Measurements from ENCODE around the gene TACC2. TPM values are rescaled to one million over a fixed set of nuclear protein-coding genes. Genes with fewer than 3 reads are reported as not detected.

Gene TACC2
- total RNA-seq, 4 donors from 2014 or later, result 191 to 400 (median 261) TPM

GRCh38 chr10:122184254-122184653 lies 195.3 kb downstream of the TACC2 start:
- H3K4me3 ChIP-seq (ENCODE audit: low read depth, poor library complexity, severe bottlenecking), result no peak overlapping the region
- 60 to 64% methylated on average over 6 of the region's 6 CpGs for WGBS, 2 donors
- intact Hi-C loops (cut with DNase I; ENCODE audit: low total_unique reads), result no loop called here
- no peak for DNase-seq (ENCODE audit: low spot score in 2 of 2)
- TF ChIP-seq CTCF (IDR thresholded peaks at IDR 0.05) (no peak), POLR2A (IDR thresholded peaks at IDR 0.05) (no peak)

- WGBS, 2 donors, result 97 to 98% methylated on average over 4 of the region's 4 CpGs
- TF ChIP-seq POLR2A (IDR thresholded peaks at IDR 0.05) (no peak), CTCF (IDR thresholded peaks at IDR 0.05) (no peak)
- intact Hi-C loops (cut with DNase I; ENCODE audit: low total_unique reads), result no loop called here
- DNase-seq (ENCODE audit: low spot score in 2 of 2), result no peak
- H3K4me3 ChIP-seq (ENCODE audit: low read depth, poor library complexity, severe bottlenecking), result no peak overlapping the region
Observed at GRCh38 chr10:122185643-122186042, 196.7 kb downstream of the TACC2 start.

GRCh38 chr10:122186816-122187810 lies 198.2 kb downstream of the TACC2 start:
- 82 to 83% methylated on average over 19 of the region's 19 CpGs for WGBS, 2 donors
- TF ChIP-seq CTCF (IDR thresholded peaks at IDR 0.05) (no peak), POLR2A (IDR thresholded peaks at IDR 0.05) (no peak)
- no peak overlapping the region for H3K4me3 ChIP-seq (ENCODE audit: low read depth, poor library complexity, severe bottlenecking)
- DNase-seq (ENCODE audit: low spot score in 2 of 2), result no peak
- intact Hi-C loops (cut with DNase I; ENCODE audit: low total_unique reads), result no loop called here

- DNase-seq (ENCODE audit: low spot score in 2 of 2), result no peak
- TF ChIP-seq POLR2A (IDR thresholded peaks at IDR 0.05) (no peak), CTCF (IDR thresholded peaks at IDR 0.05) (no peak)
- 80% methylated on average over 11 of the region's 11 CpGs for WGBS, 2 donors
- no peak overlapping the region for H3K4me3 ChIP-seq (ENCODE audit: low read depth, poor library complexity, severe bottlenecking)
- intact Hi-C loops (cut with DNase I; ENCODE audit: low total_unique reads), result no loop called here
Observed at GRCh38 chr10:122188706-122189105, 199.7 kb downstream of the TACC2 start.

GRCh38 chr10:122189185-122189584 lies 200.2 kb downstream of the TACC2 start:
- no peak overlapping the region for H3K4me3 ChIP-seq (ENCODE audit: low read depth, poor library complexity, severe bottlenecking)
- no peak for TF ChIP-seq POLR2A (IDR thresholded peaks at IDR 0.05)
- no peak for TF ChIP-seq CTCF (IDR thresholded peaks at IDR 0.05)
- DNase-seq (ENCODE audit: low spot score in 2 of 2), result no peak
- WGBS, 2 donors, result 89 to 91% methylated on average over 5 of the region's 5 CpGs
- intact Hi-C loops (cut with DNase I; ENCODE audit: low total_unique reads), result no loop called here

Data from lower leg skin (tissue), 4 donors.